DMS153 treated with DMSO at 0.1 percent for 48 hours (cell line): ENCODE results near the gene CSMD2.
A peak's percentile ranks its signal among the peaks of the same experiment; 100 is the strongest.
"Not testable (repeated sequence)": the region's sequence is repeated elsewhere in the genome, so short reads cannot be mapped to it uniquely, and the experiment has no call there.

Source experiments
- DNase-seq: peaks from one replicate; lab custom pipeline; 2025; ENCODE audit not compliant: unreplicated experiment; lab: John Stamatoyannopoulos, UW

Gene CSMD2

GRCh38 chr1:33516428-33516827 lies 648.6 kb downstream of the CSMD2 start:
- no peak for DNase-seq

GRCh38 chr1:33515607-33516006 lies 649.4 kb downstream of the CSMD2 start:
- DNase-seq: no peak

- DNase-seq: no peak
These were observed 649.9 kb downstream of the CSMD2 start for GRCh38 chr1:33515112-33515511.

GRCh38 chr1:33512226-33513011 lies 652.6 kb downstream of the CSMD2 start:
- no peak for DNase-seq

GRCh38 chr1:33509276-33509675 lies 655.8 kb downstream of the CSMD2 start:
- not testable (repeated sequence) for DNase-seq

GRCh38 chr1:33508151-33508550 lies 656.9 kb downstream of the CSMD2 start:
- no peak for DNase-seq

GRCh38 chr1:33507661-33508060 lies 657.4 kb downstream of the CSMD2 start:
- DNase-seq: no peak

GRCh38 chr1:33503506-33503905 lies 661.5 kb downstream of the CSMD2 start:
- DNase-seq: no peak

- DNase-seq: no peak
These were observed 662.3 kb downstream of the CSMD2 start for GRCh38 chr1:33502726-33503125.

- no peak for DNase-seq
These were observed 663.3 kb downstream of the CSMD2 start for GRCh38 chr1:33501774-33502173.

GRCh38 chr1:33501309-33501708 lies 663.7 kb downstream of the CSMD2 start:
- DNase-seq: no peak

GRCh38 chr1:33500547-33500946 lies 664.5 kb downstream of the CSMD2 start:
- no peak for DNase-seq

GRCh38 chr1:33497410-33497809 lies 667.6 kb downstream of the CSMD2 start:
- DNase-seq: no peak

- no peak for DNase-seq
These were observed 670.1 kb downstream of the CSMD2 start for GRCh38 chr1:33494929-33495328.

GRCh38 chr1:33488624-33489023 lies 676.4 kb downstream of the CSMD2 start:
- DNase-seq: no peak

- DNase-seq: no peak
These were observed 682.6 kb downstream of the CSMD2 start for GRCh38 chr1:33482412-33482811.

- no peak for DNase-seq
These were observed 687.6 kb downstream of the CSMD2 start for GRCh38 chr1:33477451-33477850.

- DNase-seq: no peak
These were observed 691.1 kb downstream of the CSMD2 start for GRCh38 chr1:33473900-33474299.

- DNase-seq: peak; percentile 100
These were observed 692.6 kb downstream of the CSMD2 start, which contains the start of gene ZSCAN20 for GRCh38 chr1:33472269-33472980. Gene ZSCAN20, plus strand, starts transcription at chr1:33472645. Its CDS starts 6,644 bp downstream, at chr1:33479289.

- no peak for DNase-seq
These were observed 693.6 kb downstream of the CSMD2 start for GRCh38 chr1:33471416-33471815.

GRCh38 chr1:33470495-33471012 lies 694.5 kb downstream of the CSMD2 start:
- DNase-seq: peak; percentile 94

- no peak for DNase-seq
These were observed 695.3 kb downstream of the CSMD2 start for GRCh38 chr1:33469691-33470090.
